Activated CD8-positive, alpha-beta memory T cell treated with anti-CD3 and anti-CD28 coated beads, Interleukin-2, amount 50 U/mL, for 1 hour (primary cell): ENCODE measurements around the gene LINC01488.

ENCODE experiments used
- DNase-seq: peaks from one replicate; pipeline ENCODE4 v3.0.0-alpha.2; 2020; ENCODE audit errors: extremely low read depth

LINC01488 gene

DNA sequence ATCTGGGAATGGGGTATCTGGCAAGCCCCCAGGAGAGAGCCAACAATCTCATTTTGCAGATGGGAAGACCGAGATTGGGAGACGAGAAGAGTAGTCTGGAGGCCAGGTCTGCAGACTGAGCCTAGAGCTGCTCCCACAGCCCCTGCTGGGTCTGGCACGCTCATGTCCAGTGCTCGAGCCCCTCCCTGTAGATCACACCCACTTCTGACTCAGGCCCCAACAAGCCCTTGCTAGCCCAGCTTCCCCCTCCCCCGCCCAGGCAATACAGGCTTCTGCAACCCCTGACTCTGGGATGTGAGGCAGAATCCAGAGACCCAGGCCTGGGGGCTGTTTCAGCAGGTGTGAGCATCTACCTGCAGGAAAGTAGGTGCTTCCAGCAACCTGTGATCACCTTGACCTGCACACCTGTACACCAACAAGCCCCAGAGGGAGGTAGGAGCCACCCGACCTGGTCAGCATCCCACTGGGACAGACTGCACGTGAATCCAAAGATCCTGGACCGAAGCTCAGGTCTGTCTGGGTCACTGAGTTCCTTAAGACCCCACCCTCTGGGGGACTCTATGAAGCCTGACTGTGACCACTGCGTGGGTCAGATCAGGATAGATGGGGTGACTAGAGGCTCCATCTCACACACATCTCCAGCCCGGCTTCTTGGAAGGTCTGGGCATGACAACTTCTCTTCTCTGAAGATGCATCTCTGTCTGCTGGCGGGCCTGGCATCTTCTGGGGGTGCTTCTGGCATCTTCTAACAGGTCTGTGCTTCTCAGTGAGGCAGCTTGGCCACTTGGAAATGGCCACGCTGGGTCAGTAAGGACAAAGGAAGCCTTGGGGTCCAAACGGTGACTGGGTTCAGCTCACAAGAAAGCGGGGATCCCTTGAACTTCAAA, 29.3 kb downstream of the LINC01488 start:
- no peak for DNase-seq

GRCh38 chr11:69511358-69512055, 30.0 kb downstream of the LINC01488 start:
- no peak for DNase-seq

DNA sequence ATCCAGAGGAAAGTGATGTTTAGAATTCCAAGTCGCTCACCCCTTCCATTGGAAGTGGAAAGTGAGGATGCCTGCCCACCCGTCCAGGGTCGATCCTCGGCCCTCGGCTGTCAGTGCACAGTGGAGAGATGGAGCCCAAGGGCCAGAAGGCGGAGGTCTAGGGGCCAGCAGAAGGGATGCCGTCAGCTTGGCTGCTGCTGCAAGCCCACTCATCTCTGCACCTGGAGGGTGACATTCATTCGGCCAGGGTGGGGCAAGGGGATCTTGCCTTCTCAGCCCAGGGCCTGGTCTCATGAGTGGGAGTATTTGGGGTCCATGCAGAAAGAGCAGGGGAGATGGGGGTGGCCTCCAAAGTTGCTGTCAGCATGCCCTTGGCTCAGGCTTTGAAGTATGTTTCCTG, 30.7 kb downstream of the LINC01488 start:
- no peak for DNase-seq

GRCh38 chr11:69512790-69513189, 31.3 kb downstream of the LINC01488 start:
- no peak for DNase-seq

DNA sequence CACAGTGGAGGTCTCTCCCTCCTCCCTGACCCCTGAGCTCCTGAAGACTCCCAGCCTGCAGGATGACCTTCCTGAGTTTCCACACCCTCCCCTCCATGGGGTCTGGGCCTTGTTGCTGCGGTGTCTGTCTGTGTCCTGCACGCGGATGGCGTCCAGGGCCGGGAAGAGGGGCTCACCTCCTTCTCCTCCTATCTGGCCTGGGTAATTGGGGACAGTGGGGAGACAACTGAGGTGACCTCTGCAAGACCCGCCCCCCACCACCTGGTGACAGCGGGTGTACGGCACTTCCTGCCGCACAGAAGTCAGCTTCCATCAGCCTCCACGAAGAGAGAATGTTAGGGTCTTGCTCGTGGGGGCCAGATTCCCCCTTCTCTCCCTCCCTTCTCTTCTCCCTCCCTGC, 31.7 kb downstream of the LINC01488 start:
- DNase-seq, result no peak

DNA sequence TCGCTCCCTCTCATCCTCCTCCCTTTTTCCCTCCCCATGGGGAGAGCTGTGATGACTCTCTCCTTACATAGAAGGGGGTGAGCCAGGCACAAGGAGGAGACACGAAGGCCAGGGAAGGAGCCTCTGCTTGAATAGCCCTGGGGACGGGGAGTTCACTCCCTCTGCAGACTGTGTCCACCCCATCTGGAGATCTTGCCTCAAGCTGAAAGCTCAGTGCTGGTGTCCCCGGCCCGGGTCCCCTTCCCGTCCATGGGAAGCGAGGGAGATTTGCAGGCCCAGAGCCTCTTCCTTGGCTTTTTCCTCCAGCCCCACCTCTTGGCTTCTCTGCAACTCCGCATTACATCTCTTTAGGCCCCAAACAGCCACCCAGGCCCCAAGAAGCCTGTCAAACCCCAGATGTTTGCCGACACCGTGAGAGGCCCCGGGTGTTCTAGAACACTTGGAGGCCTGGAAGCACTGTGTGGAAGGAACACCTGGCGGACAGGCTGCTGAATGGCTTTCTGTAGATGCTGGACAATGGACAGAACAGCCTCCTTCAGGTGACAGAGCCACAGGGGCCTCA, 32.3 kb downstream of the LINC01488 start:
- no peak for DNase-seq

DNA sequence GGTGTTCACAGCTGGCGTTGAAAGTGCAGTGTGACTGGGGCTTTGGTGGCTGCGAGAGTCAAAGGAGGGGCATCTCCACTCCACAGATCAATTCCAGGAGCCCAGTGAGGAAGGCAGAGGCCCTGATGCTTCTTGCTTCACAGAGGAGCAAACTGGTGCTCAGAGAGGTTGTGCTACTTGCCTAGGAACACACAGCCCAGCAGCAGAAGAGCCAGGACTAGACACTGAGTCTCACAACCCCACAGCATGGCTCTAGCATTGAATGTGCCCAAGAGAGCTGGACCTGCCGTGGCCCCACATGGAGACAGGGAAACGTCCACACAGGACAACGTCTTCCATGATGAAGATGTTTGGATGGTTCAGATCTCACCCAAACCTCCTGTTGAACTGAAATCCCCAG, 33.3 kb downstream of the LINC01488 start:
- no peak for DNase-seq

DNA sequence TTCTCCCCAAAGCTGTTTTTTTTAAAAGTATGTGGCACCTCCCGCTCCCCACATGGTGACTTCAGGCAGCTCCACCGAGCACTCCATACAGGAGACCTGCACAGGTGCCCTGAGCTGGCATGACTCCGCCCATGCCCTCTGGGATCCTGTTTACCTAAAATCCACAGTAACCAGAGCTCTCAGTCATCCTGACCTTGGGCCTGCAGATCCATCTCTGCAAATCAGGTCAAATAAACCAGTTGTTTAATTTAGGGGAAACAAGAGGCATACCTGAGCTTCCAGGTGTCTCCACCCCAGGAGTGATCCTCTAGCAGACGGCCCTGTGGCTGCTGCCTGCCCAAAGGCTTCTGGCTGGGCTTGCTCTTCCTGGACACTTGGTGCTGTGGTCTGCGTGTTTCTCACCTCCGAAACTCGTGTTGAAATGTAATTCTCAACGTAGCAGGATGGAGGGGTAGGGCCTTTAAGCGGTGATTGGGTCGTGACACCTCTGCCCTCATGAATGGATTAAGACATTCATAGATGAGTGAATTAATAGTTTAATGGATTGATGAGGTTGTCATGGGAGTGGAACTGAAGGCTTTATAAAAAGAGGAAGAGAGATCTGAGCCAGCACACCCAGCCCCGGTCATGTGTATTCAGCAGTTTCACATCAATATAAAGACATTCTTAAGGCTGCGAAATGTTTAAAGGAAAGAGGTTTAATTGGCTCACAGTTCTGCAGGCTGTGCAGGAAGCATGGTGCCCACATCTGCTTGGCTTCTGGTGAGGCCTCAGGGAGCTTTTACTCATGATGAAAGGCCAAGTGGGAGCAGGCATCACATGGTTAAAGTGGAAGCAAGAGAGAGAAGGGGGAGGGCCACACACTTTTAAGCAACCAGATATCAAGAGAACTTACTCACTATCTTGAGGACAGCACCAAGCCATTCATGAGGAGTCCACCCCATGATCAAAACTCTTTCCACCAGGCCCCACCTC, 34.1 kb downstream of the LINC01488 start:
- no peak for DNase-seq

- no peak for DNase-seq
Observed at GRCh38 chr11:69516526-69516925, 35.1 kb downstream of the LINC01488 start.

DNA sequence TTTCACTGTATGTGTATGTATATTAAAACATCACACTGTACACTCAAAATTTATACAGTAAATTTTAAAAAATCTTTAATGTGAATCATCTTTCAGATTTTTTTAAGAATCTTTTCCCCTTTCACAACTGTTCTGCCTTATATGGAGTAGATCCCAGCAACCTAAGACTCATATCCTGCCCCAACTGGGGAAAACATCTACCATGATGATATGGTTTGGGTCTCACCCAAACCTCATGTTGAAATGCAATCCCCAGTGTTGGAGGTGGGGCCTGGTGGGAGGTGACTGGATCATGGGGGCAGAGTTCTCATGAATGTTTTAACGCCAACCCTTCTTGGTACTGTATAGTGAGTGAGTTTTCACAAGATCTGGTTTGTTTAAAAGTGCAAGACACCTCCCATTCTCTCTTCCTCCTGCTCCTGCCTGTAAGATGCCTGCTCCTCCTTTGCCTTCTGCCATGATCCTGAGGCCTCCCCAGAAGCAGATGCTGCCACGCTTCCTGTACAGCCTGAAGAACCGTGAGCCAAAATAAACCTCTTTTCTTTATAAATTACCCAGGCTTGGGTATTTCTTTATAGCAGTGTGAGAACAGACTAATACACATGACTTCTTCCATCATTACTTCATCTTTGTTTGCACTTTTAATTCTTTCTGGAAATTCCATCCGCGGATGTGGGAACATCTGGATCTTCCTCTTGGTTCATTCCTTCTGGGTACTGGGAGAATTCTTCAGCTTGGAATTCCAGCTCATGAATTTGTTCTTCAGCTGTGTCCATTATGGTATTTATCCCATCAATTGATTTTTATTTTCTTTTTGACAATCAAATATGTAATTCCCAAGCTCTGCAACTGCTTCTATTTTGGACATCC, 36.9 kb downstream of the LINC01488 start:
- no peak for DNase-seq

- no peak for DNase-seq
Observed at GRCh38 chr11:69520186-69520916, 38.9 kb downstream of the LINC01488 start.

- DNase-seq, result no peak
Observed at GRCh38 chr11:69521457-69521856, 40.0 kb downstream of the LINC01488 start.

DNA sequence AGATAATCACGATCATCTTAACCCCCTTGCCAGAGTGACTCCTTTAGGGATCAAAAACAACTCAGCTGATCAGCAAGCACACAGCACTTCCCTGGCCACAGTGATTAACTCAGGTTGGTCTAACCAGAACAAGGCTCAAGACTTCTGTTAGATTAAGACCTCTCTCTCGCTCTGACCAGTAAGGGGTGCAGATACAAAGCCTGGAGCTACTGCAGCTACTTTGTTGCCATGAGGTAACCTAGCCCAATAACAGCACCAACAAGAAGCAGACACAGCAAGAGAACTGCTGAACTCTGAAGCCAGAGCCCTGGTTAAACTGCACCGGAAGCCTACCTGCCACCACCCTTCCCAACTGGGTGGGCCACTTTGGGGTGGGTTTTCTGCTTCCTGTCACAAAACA, 42.0 kb downstream of the LINC01488 start:
- DNase-seq, result no peak

- no peak for DNase-seq
Observed at GRCh38 chr11:69524291-69524882, 42.9 kb downstream of the LINC01488 start.

GRCh38 chr11:69524991-69525411, 43.5 kb downstream of the LINC01488 start:
- no peak for DNase-seq

- DNase-seq, result no peak
Observed at GRCh38 chr11:69525516-69526452, 44.3 kb downstream of the LINC01488 start.

DNA sequence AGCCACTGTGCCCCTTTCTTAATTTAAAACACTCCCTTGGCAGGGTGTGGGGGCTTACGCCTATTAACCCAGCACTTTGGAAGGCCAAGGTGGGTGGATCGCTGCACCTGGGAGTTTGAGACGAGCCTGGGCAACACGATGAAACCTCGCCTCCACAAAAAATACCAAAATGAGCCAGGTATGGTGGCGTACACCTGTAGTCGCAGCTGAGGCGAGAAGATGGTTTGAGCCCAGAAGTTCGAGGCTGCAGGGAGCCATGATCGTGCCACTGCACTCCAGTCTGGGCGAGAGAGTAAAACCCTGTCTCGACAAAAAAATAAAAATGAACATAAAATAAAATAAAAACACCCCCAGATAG, 45.0 kb downstream of the LINC01488 start:
- DNase-seq, result no peak

DNA sequence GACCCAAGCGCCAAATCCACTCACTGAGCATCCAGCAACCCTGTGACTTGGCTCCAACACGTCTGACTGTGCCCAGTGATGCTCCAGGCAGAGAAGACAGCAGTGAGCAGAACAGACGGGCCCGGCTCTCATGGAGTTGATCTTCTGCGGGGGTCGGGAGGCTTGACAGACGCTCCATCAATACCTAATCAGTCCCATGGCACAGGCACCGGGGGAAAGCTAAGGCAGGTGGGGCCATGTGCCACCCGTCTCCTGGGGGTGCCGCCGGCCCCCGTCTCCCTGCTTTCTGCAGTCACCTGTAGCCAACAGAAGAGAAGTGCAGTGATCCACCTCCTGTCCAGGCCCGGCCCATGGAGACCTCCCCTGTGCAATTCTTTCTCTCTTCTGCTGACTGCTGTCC, 47.5 kb downstream of the LINC01488 start:
- no peak for DNase-seq
